Embryonic facial prominence (tissue), 1 donor: Measurements from ENCODE around the gene IGDCC3.

Experiments
- DNase-seq: peaks from one replicate; pipeline ENCODE4 v3.0.0-alpha.2; 2016; ENCODE audit errors: extremely low spot score

IGDCC3 gene

DNA sequence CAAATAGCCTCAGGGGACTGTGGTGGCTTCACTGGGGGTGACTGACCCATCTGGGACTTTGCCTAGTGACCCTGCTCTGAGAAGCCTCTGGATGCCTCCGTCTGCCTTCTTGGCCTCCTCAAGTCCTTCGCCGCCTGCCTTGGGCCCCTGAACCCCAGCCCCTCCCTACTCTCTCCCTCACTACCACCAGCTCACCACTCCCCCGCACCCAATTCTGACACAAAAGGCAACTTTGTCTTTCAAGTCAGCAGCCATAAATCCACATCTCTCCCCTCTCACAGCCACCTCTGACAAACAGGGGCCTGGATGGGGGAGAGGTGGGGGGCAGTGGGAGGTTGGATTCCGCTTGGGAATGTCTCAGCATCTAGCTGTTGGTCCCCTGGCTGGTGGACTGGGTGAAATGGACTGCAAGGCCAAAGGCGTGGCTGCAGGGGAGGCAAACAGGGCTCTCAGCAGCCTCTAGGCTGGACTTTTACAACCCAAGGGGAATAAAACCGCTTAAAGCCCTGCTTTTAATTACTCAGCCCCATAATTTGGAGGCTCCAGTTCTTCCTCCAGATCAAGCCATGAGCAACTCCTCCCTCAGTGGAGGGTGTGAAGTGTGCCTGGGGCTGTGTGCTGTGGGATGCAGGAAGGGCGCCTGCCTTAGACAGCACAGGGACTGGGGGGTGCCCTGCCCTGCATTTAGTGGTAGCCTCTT lies 33.4 kb downstream of the IGDCC3 start:
- no peak for DNase-seq

GRCh38 chr15:65343374-65343981 lies 34.3 kb downstream of the IGDCC3 start:
- no peak for DNase-seq

- DNase-seq, result no peak
These were observed 35.3 kb downstream of the IGDCC3 start for GRCh38 chr15:65342493-65342892.

- no peak for DNase-seq
These were observed 37.9 kb downstream of the IGDCC3 start for GRCh38 chr15:65339920-65340319.

GRCh38 chr15:65339416-65339815 lies 38.4 kb downstream of the IGDCC3 start:
- no peak for DNase-seq

DNA sequence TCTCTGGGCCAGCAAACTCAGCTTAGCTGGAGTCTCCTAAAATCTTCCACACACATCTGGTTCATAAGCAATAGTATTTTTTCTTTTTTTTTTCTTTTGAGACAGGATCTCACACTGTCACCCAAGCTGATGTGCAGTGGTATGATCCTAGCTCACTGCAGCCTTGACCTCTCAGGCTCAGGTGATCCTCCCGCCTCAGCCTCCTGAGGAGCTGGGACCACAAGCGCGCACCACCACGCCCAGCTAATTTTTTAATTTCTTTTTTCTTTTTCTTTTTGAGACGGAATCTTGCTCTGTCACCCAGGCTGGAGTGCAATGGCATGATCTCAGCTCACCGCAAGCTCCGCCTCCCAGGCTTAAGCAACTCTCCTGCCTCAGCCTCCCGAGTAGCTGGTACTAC lies 39.0 kb downstream of the IGDCC3 start:
- DNase-seq, result no peak

- DNase-seq, result no peak
These were observed 39.4 kb downstream of the IGDCC3 start for GRCh38 chr15:65338366-65338765.

DNA sequence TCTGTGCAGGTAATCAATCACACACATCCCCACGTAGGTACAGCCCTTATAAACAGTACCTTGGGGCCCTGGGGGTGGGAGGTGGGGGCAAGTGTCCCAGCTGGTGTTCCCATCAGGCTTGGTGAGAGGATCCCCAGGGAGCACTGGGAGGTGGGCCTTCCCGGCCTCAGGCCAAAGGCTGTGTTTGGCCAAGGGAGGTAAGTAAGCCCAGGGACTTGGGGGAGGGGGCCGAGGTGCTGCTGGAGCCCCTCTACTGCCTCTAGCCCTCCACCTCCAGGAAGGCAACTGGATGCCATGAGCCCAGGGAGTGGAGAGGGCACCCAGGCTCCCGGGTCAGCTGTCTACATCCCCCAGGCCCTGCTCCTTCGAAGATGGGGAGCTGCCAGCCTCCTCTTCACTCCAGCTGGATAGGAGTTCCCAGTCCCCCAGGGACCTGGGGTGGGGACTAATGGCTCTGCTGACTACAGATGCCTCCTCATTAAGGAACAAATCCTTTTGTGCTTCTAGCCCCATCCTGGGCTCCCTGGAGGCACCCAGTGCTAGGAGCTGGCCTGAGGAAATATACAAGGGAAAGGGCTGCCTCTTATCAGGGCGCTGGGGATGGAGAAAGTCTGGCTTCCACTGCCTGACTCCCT lies 40.2 kb downstream of the IGDCC3 start:
- no peak for DNase-seq

DNA sequence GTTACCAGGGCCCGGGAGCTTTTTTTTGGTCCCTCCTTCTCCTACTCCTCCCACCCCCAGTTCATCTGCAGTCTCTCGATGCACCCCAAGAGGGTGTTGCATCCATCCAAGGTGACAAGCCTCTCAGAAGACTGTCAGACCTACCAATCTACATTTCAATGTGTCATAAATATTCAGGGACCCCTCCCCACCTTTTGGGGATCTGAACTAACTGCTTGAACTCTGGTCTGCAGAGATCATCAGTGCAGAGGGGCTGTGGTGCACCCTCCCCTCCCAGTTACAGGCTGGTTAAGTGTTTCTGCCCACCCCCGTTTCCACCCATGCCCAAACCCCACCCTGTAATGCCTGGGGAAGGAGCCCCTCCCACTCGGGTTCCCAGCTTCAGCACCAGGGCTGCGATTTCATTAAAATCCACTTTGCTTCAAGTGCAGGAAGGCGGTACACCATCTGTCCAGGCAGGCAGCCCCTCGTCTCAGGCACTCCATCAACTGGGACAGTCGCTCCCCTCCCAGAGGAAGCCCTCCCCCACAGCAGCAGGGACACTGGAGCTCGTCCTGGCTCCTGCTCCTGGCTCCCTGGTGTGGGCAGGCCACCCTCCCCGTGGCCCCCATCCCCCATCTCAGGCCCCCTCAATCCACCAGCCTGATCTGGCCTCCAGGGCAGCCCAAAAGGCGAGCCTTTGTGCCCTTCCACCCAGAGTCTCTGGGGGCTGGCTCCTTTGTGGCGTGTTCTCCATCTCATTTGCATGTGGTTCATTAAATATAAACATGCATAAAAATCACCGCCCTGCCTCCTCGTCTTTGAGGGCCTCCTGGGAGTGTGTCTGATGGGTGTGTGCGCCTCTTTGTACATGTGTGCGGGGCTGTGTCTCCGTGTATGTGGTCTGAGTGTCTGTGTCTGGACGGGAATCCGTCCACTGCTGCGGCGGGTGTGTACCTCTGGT lies 41.0 kb downstream of the IGDCC3 start:
- DNase-seq, result no peak

GRCh38 chr15:65335278-65336055 lies 42.3 kb downstream of the IGDCC3 start:
- DNase-seq, result no peak

DNA sequence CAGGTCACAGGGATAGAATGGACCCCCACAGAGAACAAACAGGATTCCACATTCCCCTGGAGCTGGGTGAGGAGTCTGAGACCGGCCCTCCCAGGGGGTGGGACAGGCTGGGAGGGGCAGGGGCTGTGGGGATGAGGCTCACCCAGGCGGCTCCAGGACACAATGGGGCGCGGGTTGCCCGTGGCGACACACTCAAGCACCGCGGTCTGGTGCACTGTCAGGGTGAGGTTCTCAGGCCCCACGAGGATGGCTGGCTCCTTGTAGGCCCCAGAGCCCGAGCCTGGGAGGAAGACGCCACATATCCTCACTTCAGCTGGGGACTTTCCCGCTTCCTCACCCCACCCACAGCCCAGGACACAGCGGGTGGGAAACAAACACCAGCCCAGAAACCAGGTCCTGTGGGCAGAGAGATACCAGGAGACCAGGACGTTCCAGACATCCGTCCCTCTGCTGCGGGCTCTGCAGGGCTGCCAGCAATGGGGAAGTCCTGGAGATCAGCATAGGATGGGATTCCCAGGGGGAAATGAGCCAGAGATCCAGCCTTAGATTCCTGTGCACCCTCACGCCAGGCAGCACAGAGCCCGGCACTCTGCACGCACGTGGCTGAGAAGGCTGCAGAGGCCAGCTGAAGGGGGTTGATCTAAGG lies 43.1 kb downstream of the IGDCC3 start:
- no peak for DNase-seq

GRCh38 chr15:65333856-65334255 lies 43.9 kb downstream of the IGDCC3 start:
- DNase-seq, result no peak

DNA sequence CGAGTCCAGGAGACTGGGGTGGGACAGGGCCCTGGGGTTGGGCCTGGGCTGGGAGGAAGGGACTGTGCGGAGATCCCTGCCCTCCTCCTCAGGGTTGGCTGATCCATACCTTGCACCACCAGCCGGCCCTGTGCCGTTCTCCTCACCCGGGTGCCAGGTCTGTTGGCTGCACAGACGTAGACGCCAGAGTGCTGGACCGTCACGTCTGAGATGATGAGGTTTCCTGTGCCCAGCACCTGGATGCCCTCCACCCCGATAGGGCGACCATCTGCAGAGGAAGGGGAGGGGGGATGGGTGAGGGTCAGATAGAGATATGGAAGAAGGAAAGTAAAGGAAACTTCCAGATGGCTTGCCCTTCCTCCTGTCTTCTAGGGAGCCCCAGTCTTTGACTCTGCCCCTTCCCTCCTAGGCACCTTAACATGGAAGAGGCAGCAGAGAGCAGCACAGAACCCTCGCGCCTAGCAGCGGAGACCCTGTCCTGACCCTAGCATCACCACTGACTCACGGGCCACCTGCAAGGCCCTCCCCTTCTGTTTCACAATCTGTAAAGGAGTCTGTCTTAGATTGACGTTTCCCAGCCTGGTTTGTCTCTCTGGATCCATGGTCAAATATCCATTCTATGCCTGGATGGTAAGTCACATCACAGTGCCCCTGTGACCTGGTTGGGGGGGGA lies 44.5 kb downstream of the IGDCC3 start:
- DNase-seq, result no peak

GRCh38 chr15:65332391-65333147 lies 45.2 kb downstream of the IGDCC3 start:
- DNase-seq, result no peak

GRCh38 chr15:65331811-65332210 lies 46.0 kb downstream of the IGDCC3 start:
- no peak for DNase-seq

DNA sequence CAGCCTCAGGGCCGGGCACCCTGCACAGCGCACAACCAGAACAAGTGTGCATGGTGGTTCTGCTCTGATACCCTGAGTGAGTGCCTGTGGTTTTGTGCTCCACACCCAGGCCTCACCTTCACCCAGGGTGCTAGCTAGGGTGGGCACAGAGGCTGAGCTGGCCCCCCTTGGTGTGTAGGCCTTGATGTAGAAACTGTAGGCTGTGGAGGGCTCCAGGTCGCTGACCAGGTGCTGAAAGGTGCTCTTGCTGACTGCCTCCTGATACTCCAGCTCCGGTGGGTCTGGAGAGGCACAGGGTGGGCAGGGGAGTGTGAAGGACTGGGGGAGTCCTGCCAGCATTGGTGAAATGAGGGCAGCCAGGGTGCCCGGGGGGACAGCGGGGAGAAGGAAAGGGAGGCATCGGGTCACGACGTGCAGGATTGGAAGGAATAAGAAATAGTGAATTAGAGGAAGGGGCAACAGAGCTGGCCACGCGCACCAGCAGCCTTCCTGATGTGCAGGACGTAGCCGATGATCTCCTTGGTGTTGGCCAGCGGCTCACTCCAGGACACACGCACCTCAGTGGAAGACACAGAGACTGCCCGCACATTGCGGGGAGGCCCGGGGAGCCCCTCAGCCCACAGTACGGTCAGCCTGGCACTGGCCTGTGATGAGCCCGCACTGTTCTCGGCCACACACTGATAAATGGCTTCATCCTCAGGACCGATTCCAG lies 46.7 kb downstream of the IGDCC3 start:
- no peak for DNase-seq

- DNase-seq, result no peak
These were observed 47.6 kb downstream of the IGDCC3 start for GRCh38 chr15:65329984-65330735.
